GM10266 (cell line): ENCODE results near the gene NEIL3.

Experiments
- DNase-seq: peaks from one replicate; pipeline ENCODE4 v3.0.0; 2012; ENCODE audit errors: extremely low spot score
- CTCF ChIP-seq: IDR thresholded peaks from 2 replicates; pipeline ENCODE4 v1.5.1; 2012; ENCODE audit warnings: mild to moderate bottlenecking, low read depth; ENCODE audit not compliant: control insufficient read depth, insufficient read depth; ENCODE audit errors: missing control alignments

The NEIL3 gene

GRCh38 chr4:177315767-177316464 lies 6.2 kb downstream of the NEIL3 start:
- DNase-seq: no peak
- no peak for TF ChIP-seq CTCF

- no peak for DNase-seq
- TF ChIP-seq CTCF: no peak
Measured at GRCh38 chr4:177320721-177321120, 11.0 kb downstream of the NEIL3 start.

- TF ChIP-seq CTCF: no peak
- DNase-seq: no peak
Measured at GRCh38 chr4:177321647-177322046, 12.0 kb downstream of the NEIL3 start.

- no peak for DNase-seq
- no peak for TF ChIP-seq CTCF
Measured at GRCh38 chr4:177322266-177322665, 12.6 kb downstream of the NEIL3 start.

- no peak for DNase-seq
- TF ChIP-seq CTCF: no peak
Measured at GRCh38 chr4:177322881-177323280, 13.2 kb downstream of the NEIL3 start.

GRCh38 chr4:177323416-177323815 lies 13.7 kb downstream of the NEIL3 start:
- no peak for TF ChIP-seq CTCF
- DNase-seq: no peak

- TF ChIP-seq CTCF: no peak
- no peak for DNase-seq
Measured at GRCh38 chr4:177332119-177332518, 22.4 kb downstream of the NEIL3 start.
